H1 (cell line): ENCODE data around the gene CHI3L1. TPM values are rescaled to one million over a fixed set of nuclear protein-coding genes. Genes with fewer than 3 reads are reported as not detected.

ENCODE experiments used
- CTCF ChIA-PET: fragments of 300-600 bp; sonication (Branson Sonifier 250); formaldehyde crosslinking; loops from one replicate; lab custom pipeline; 2021; ENCODE audit not compliant: partially characterized antibody; lab: Charles Lee
- POLR2A ChIA-PET: fragments of 300-600 bp; sonication (Branson Sonifier 250); formaldehyde crosslinking; loops from one replicate; lab custom pipeline; 2021; ENCODE audit warnings: inconsistent platforms; ENCODE audit not compliant: partially characterized antibody; lab: Charles Lee
- DNase-seq, 2 experiments: peaks; one replicate each; pipeline versions ENCODE4 v3.0.0 to v3.0.0-alpha.2; 2010 to 2022; ENCODE audit warnings: low spot score in 2 of 2, low read depth in 1 of 2, mixed read lengths in 1 of 2
- FAIRE-seq: peaks from 2 replicates; lab custom pipeline; 2011; peaks lifted over from hg19 to GRCh38; lab: Jason Lieb, UNC
- H2AFZ ChIP-seq: 2 replicates; pipeline ENCODE4 v1.8.1; 2012; ENCODE audit warnings: low read length, inconsistent platforms
- H2AK5ac ChIP-seq: 2 replicates; pipeline ENCODE4 v1.6.1; 2013; ENCODE audit warnings: low read depth, low read length
- H2BK120ac ChIP-seq: replicated peaks from 2 replicates; pipeline ENCODE3; 2013; ENCODE audit warnings: low read depth, low read length, inconsistent platforms
- H2BK12ac ChIP-seq: 2 replicates; pipeline ENCODE4 v1.6.1; 2013; ENCODE audit warnings: low read depth, low read length
- H2BK15ac ChIP-seq: 2 replicates; pipeline ENCODE4 v1.6.1; 2013; ENCODE audit warnings: low read length
- H2BK20ac ChIP-seq: 2 replicates; pipeline ENCODE4 v1.6.1; 2013; ENCODE audit warnings: low read length
- H2BK5ac ChIP-seq: 2 replicates; pipeline ENCODE4 v1.6.1; 2013; ENCODE audit warnings: low read depth, low read length
- H3K14ac ChIP-seq: 2 replicates; pipeline ENCODE4 v1.6.1; 2013; ENCODE audit warnings: inconsistent platforms; ENCODE audit not compliant: insufficient read length
- H3K18ac ChIP-seq: 2 replicates; pipeline ENCODE4 v1.6.1; 2013; ENCODE audit warnings: low read length; ENCODE audit errors: extremely low read depth
- H3K23ac ChIP-seq: 2 replicates; pipeline ENCODE4 v1.6.1; 2013; ENCODE audit warnings: inconsistent platforms; ENCODE audit not compliant: insufficient read length
- H3K23me2 ChIP-seq: 2 replicates; pipeline ENCODE4 v1.6.1; 2013; ENCODE audit warnings: low read depth, low read length
- H3K27ac ChIP-seq: 2 replicates; pipeline ENCODE4 v1.6.1; 2011; ENCODE audit warnings: low read depth, low read length, inconsistent platforms
- H3K27me3 ChIP-seq, 4 experiments: replicated peaks in 1 of 4; 1 replicate in 1 of 4; 2 replicates in 3 of 4; pipeline versions ENCODE4 v1.6.1 to v1.8.1; 2011 to 2013; ENCODE audit warnings: low read length in 3 of 4, mild to moderate bottlenecking in 3 of 4, inconsistent platforms in 2 of 4, mixed read lengths in 2 of 4, moderate library complexity in 1 of 4; ENCODE audit not compliant: control insufficient read depth in 3 of 4, insufficient read depth in 3 of 4; ENCODE audit errors: extremely low read depth in 1 of 4
- H3K36me3 ChIP-seq, 4 experiments: 2 replicates each; pipeline versions ENCODE4 v1.6.1 to v1.8.1; 2011 to 2013; ENCODE audit warnings: mild to moderate bottlenecking in 4 of 4, low read length in 3 of 4, moderate library complexity in 2 of 4, control low read depth in 1 of 4, inconsistent platforms in 1 of 4; ENCODE audit not compliant: insufficient read depth in 4 of 4, control insufficient read depth in 2 of 4
- H3K4ac ChIP-seq: replicated peaks from 2 replicates; pipeline ENCODE3; 2013; ENCODE audit warnings: low read length, low read depth, mixed read lengths, inconsistent platforms; ENCODE audit not compliant: insufficient read length
- H3K4me1 ChIP-seq, 4 experiments: replicated peaks in 1 of 4; 1 replicate in 1 of 4; 2 replicates in 3 of 4; pipeline versions ENCODE4 v1.6.1 to v1.8.1; 2011 to 2013; ENCODE audit warnings: low read length in 3 of 4, inconsistent platforms in 2 of 4, mixed read lengths in 1 of 4; ENCODE audit not compliant: insufficient read depth in 4 of 4, control insufficient read depth in 3 of 4
- H3K4me2 ChIP-seq, 2 experiments: 2 replicates each; pipeline versions ENCODE4 v1.6.1 to v1.8.1; 2011 to 2013; ENCODE audit warnings: low read depth in 2 of 2, low read length in 2 of 2, control low read depth in 1 of 2, inconsistent platforms in 1 of 2, mild to moderate bottlenecking in 1 of 2; ENCODE audit not compliant: insufficient read depth in 1 of 2
- H3K4me3 ChIP-seq, 4 experiments: fragments of 200-600, 300-600 bp in 1 of 4; sonication (generic), shearing (Covaris generic), sonication (Bioruptor Twin) in 1 of 4; 2 replicates each; pipeline versions ENCODE4 v1.5.1 to v1.8.1; 2011 to 2016; ENCODE audit warnings: low read length in 4 of 4, low read depth in 3 of 4, control low read depth in 2 of 4, inconsistent platforms in 2 of 4, mild to moderate bottlenecking in 2 of 4, mixed read lengths in 1 of 4, moderate library complexity in 1 of 4; ENCODE audit not compliant: insufficient read depth in 2 of 4; ENCODE audit errors: extremely low read depth in 1 of 4
- H3K56ac ChIP-seq: replicated peaks from 2 replicates; pipeline ENCODE3; 2013; ENCODE audit warnings: low read depth, mild to moderate bottlenecking, mixed read lengths, low read length, inconsistent platforms; ENCODE audit not compliant: insufficient read length
- H3K79me1 ChIP-seq: 2 replicates; pipeline ENCODE4 v1.6.1; 2013; ENCODE audit warnings: low read depth, low read length, control low read depth
- H3K79me2 ChIP-seq, 2 experiments: 2 replicates each; pipeline versions ENCODE4 v1.6.1 to v1.8.1; 2012 to 2013; ENCODE audit warnings: low read length in 2 of 2, mild to moderate bottlenecking in 2 of 2, inconsistent platforms in 1 of 2; ENCODE audit not compliant: insufficient read depth in 2 of 2, control insufficient read depth in 1 of 2
- H3K9ac ChIP-seq, 4 experiments: replicated peaks in 1 of 4; 1 replicate in 1 of 4; 2 replicates in 3 of 4; pipeline versions ENCODE4 v1.6.1 to v1.8.1; 2011 to 2013; ENCODE audit warnings: low read depth in 3 of 4, low read length in 3 of 4, control low read depth in 2 of 4, mild to moderate bottlenecking in 2 of 4, moderate library complexity in 2 of 4, inconsistent platforms in 1 of 4; ENCODE audit errors: extremely low read depth in 1 of 4
- H3K9me3 ChIP-seq, 2 experiments: 2 replicates each; pipeline versions ENCODE4 v1.6.1 to v1.8.1; 2012 to 2013; ENCODE audit warnings: mild to moderate bottlenecking in 2 of 2, moderate library complexity in 2 of 2, control low read depth in 1 of 2, inconsistent platforms in 1 of 2, low read depth in 1 of 2, low read length in 1 of 2, mixed read lengths in 1 of 2; ENCODE audit not compliant: insufficient read depth in 2 of 2
- H4K20me1 ChIP-seq, 2 experiments: replicated peaks in 1 of 2; 2 replicates each; pipeline versions ENCODE3 to v1.8.1; 2011 to 2013; ENCODE audit warnings: inconsistent platforms in 2 of 2, low read length in 2 of 2, mild to moderate bottlenecking in 1 of 2; ENCODE audit not compliant: insufficient read depth in 2 of 2, control insufficient read depth in 1 of 2
- H4K5ac ChIP-seq: 2 replicates; pipeline ENCODE4 v1.6.1; 2013; ENCODE audit warnings: low read length, low read depth, mixed read lengths, inconsistent platforms; ENCODE audit not compliant: insufficient read length
- H4K8ac ChIP-seq: 2 replicates; pipeline ENCODE4 v1.8.0; 2013; ENCODE audit warnings: mild to moderate bottlenecking, moderate library complexity, low read length, inconsistent platforms; ENCODE audit not compliant: insufficient read depth; ENCODE audit errors: extremely low read depth
- H4K91ac ChIP-seq: replicated peaks from 2 replicates; pipeline ENCODE3; 2013; ENCODE audit warnings: low read length, mixed read lengths, inconsistent platforms; ENCODE audit not compliant: insufficient read length
- ASH2L ChIP-seq: fragments of 200-600, 300-600 bp; sonication (generic); IDR thresholded peaks from one replicate; pipeline ENCODE4 v1.7.1; 2017; ENCODE audit warnings: low read length
- CBX8 ChIP-seq: fragments of 300-800, 300-1000 bp; sonication (generic); IDR thresholded peaks from 2 replicates; pipeline ENCODE4 v1.7.1; 2016; ENCODE audit warnings: low read depth, low read length, borderline replicate concordance
- CEBPB ChIP-seq: IDR thresholded peaks from 2 replicates; pipeline ENCODE4 v1.6.1; 2012; ENCODE audit warnings: low read depth, low read length
- CHD2 ChIP-seq: IDR thresholded peaks from 2 replicates; pipeline ENCODE4 v1.6.1; 2012; ENCODE audit warnings: low read length, improper control_type of control experiment
- EZH2 ChIP-seq: fragments of 200-600 bp; sonication (generic); IDR thresholded peaks from 2 replicates; pipeline ENCODE4 v1.7.1; 2012; ENCODE audit warnings: low read depth, mild to moderate bottlenecking, moderate library complexity, low read length, inconsistent platforms; ENCODE audit not compliant: severe bottlenecking
- PHF8 ChIP-seq: fragments of 200-600 bp; sonication (generic); conservative IDR thresholded peaks from 2 replicates; pipeline ENCODE4 v1.7.1; 2012; ENCODE audit warnings: low read depth, mild to moderate bottlenecking, inconsistent platforms, low read length, moderate library complexity
- RFX5 ChIP-seq: IDR thresholded peaks from 2 replicates; pipeline ENCODE4 v1.6.1; 2011; ENCODE audit warnings: low read depth, low read length, improper control_type of control experiment, borderline replicate concordance
- RXRA ChIP-seq: IDR thresholded peaks from 2 replicates; pipeline ENCODE4 v1.6.1; 2011; ENCODE audit warnings: low read depth, mild to moderate bottlenecking, low read length, moderate library complexity; ENCODE audit not compliant: insufficient read depth
- SIN3A ChIP-seq, 2 experiments: IDR thresholded peaks in 1 of 2; conservative IDR thresholded peaks in 1 of 2; 2 replicates each; pipeline ENCODE4 v1.6.1; 2011 to 2012; ENCODE audit warnings: low read length in 2 of 2, improper control_type of control experiment in 1 of 2, low read depth in 1 of 2, mild to moderate bottlenecking in 1 of 2
- SIX5 ChIP-seq: IDR thresholded peaks from 2 replicates; pipeline ENCODE4 v1.6.1; 2011; ENCODE audit warnings: mild to moderate bottlenecking, low read depth, low read length
- SP4 ChIP-seq: IDR thresholded peaks from 2 replicates; pipeline ENCODE4 v1.6.1; 2012; ENCODE audit warnings: low read length, inconsistent platforms
- WGBS, 2 experiments: shearing (Covaris generic) in 1 of 2; methylation state at CpG; one replicate each; pipeline versions ENCODE4 v1.1.6 to v1.1.7; 2013 to 2015; ENCODE audit warnings: low lambda C conversion rate in 2 of 2, mixed read lengths in 2 of 2, inconsistent platforms in 1 of 2, low coverage in 1 of 2, missing lambda C conversion rate in 1 of 2; ENCODE audit not compliant: insufficient replicate concordance in 2 of 2, insufficient coverage in 1 of 2, insufficient read length in 1 of 2; ENCODE audit errors: extremely low coverage in 1 of 2, missing lambda C conversion rate in 1 of 2; 5-methylcytosine and 5-hydroxymethylcytosine counted together
- polyA plus RNA-seq, 7 experiments: library from polyadenylated mRNA; depleted of rRNA in 3 of 7; stranded (reverse) in 5 of 7; unstranded in 2 of 7; fragments of >200 nt in 5 of 7; fragments of 200-250 nt in 2 of 7; gene quantifications; 1 replicate in 5 of 7; 2 replicates in 1 of 7; 4 replicates in 1 of 7; pipeline versions ENCODE4 v1.2.1 to v1.2.3, GENCODE V29; 2011 to 2013; ENCODE audit warnings: missing spikeins in 2 of 7, mixed read lengths in 2 of 7
- total RNA-seq: library from RNA; stranded (reverse); fragmentation: NEBNext Ultra II Directional; extraction: Animal tissue kit (Norgen Biotek cat#: 25700); gene quantifications from 2 replicates; pipeline ENCODE4 v1.2.1, GENCODE V29; 2021
- TF ChIP-seq, protein P1 (sequence below): IDR thresholded peaks from 2 replicates; pipeline ENCODE4 v1.6.1; 2012; ENCODE audit warnings: inconsistent platforms
- TF ChIP-seq, protein P2 (sequence below): IDR thresholded peaks from 2 replicates; pipeline ENCODE4 v1.6.1; 2011; ENCODE audit warnings: low read depth, mild to moderate bottlenecking, low read length; ENCODE audit not compliant: insufficient read depth

The CHI3L1 gene
- total and polyA plus RNA-seq, 2 of the 8 experiments (the other 6 are each of a cell fraction or from before 2014, with no cell fraction given), result 1.0 TPM; not detected in 1

GRCh38 chr1:203185585-203185984, 919 bp downstream of the CHI3L1 start:
- no peak overlapping the region for H2AFZ ChIP-seq
- H4K20me1 ChIP-seq, result no peaks in the 10 kb centered on the region
- CTCF ChIA-PET, result interaction anchor here (0.6 to 6.1 kb wide), 13 partner anchors 10 to 145 kb away, joined by 3 to 64 read pairs (median 4); partner anchors contain the start of genes ADORA1 and MYBPH
- TF ChIP-seq ASH2L, result no peak
- TF ChIP-seq, protein P1, sequence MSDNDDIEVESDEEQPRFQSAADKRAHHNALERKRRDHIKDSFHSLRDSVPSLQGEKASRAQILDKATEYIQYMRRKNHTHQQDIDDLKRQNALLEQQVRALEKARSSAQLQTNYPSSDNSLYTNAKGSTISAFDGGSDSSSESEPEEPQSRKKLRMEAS, result no peak
- no peak for TF ChIP-seq RFX5
- no peak for TF ChIP-seq CHD2
- TF ChIP-seq SP4, result no peak
- TF ChIP-seq CBX8, result no peak
- no peak for TF ChIP-seq CEBPB
- TF ChIP-seq RXRA, result no peak
- TF ChIP-seq PHF8, result no peak
- no peak for TF ChIP-seq SIN3A (conservative IDR thresholded peaks at IDR 0.05 in 1 of 2, IDR thresholded peaks at IDR 0.05 in 1 of 2; ENCODE audit: low read depth in 1 of 2, low read length in 2 of 2)
- TF ChIP-seq EZH2, result no peak
- TF ChIP-seq, protein P2, sequence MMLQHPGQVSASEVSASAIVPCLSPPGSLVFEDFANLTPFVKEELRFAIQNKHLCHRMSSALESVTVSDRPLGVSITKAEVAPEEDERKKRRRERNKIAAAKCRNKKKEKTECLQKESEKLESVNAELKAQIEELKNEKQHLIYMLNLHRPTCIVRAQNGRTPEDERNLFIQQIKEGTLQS, result no peak
- no peak for TF ChIP-seq SIX5
- no peak overlapping the region for H3K23ac ChIP-seq
- no peaks in the 10 kb centered on the region for H3K79me2 ChIP-seq
- no peaks in the 10 kb centered on the region for H3K23me2 ChIP-seq
- no peaks in the 10 kb centered on the region for H3K36me3 ChIP-seq
- H3K14ac ChIP-seq, result no peak overlapping the region
- H3K79me1 ChIP-seq, result no peaks in the 10 kb centered on the region
- H4K8ac ChIP-seq, result peak overlapping the region; percentile 74
- H4K91ac ChIP-seq, result no peak overlapping the region
- POLR2A ChIA-PET, result interaction anchor here (0.7 to 0.8 kb wide), 2 partner anchors 122 to 359 kb away, joined by 3 read pairs; no protein-coding TSS in a partner anchor
- no peak overlapping the region for H3K9ac ChIP-seq
- H3K27ac ChIP-seq, result no peak overlapping the region
- peak overlapping the region; percentile 55; the same call in 1 of the 2 replicates for H2BK15ac ChIP-seq
- FAIRE-seq (no peak), DNase-seq (no peak)
- H2BK20ac ChIP-seq, result 0 out of 2 replicates have a peak overlapping the region, but pooled peaks have one; percentile 29
- H4K5ac ChIP-seq, result no peak overlapping the region
- H3K4me1 ChIP-seq, result peaks cover 6 to 17% (median 11%) of the 10 kb centered on the region in 4 experiments
- H3K4me2 ChIP-seq, result no peak overlapping the region
- no peak overlapping the region; the same call in 1 of the 2 replicates for H2BK12ac ChIP-seq
- H3K9me3 ChIP-seq, result no peaks in the 10 kb centered on the region
- no peak overlapping the region for H3K4me3 ChIP-seq
- peak overlapping the region; percentile 55; the same call in 1 of the 2 replicates for H3K18ac ChIP-seq
- H2BK5ac ChIP-seq, result no peak overlapping the region
- H3K4ac ChIP-seq, result peak overlapping the region; percentile 23
- H2BK120ac ChIP-seq, result peak overlapping the region; percentile 45
- H3K56ac ChIP-seq, result no peak overlapping the region
- 82% methylated on average over 4 of the region's 4 CpGs; no CpG with 5 or more reads in 1 of the 2 experiments for WGBS, 2 experiments
- no peaks in the 10 kb centered on the region for H3K27me3 ChIP-seq
- no peak overlapping the region for H2AK5ac ChIP-seq
